Ishikawa (cell line): ENCODE data around the gene C1orf56.

Source experiments
- CEBPB ChIP-seq: IDR thresholded peaks from 2 replicates; pipeline ENCODE4 v1.6.1; 2012
- CREB1 ChIP-seq: IDR thresholded peaks from 2 replicates; pipeline ENCODE4 v1.6.1; 2012; ENCODE audit warnings: low read depth
- EGR1 ChIP-seq: IDR thresholded peaks from 2 replicates; pipeline ENCODE4 v1.6.1; 2012
- EP300 ChIP-seq: IDR thresholded peaks from 2 replicates; pipeline ENCODE4 v1.6.1; 2012; ENCODE audit warnings: borderline replicate concordance
- FOXM1 ChIP-seq: IDR thresholded peaks from 2 replicates; pipeline ENCODE4 v1.6.1; 2012; ENCODE audit warnings: low read depth, borderline replicate concordance
- MAX ChIP-seq: IDR thresholded peaks from 2 replicates; pipeline ENCODE4 v1.6.1; 2012
- NFIC ChIP-seq: IDR thresholded peaks from 2 replicates; pipeline ENCODE4 v1.6.1; 2012
- RAD21 ChIP-seq: IDR thresholded peaks from 2 replicates; pipeline ENCODE4 v1.6.1; 2012; ENCODE audit warnings: low read depth
- TAF1 ChIP-seq: IDR thresholded peaks from 2 replicates; pipeline ENCODE4 v1.6.1; 2012; ENCODE audit warnings: low read depth, mild to moderate bottlenecking
- TCF12 ChIP-seq: IDR thresholded peaks from 2 replicates; pipeline ENCODE4 v1.6.1; 2012; ENCODE audit warnings: low read depth
- TEAD4 ChIP-seq: IDR thresholded peaks from 2 replicates; pipeline ENCODE4 v1.6.1; 2012
- YY1 ChIP-seq: IDR thresholded peaks from 2 replicates; pipeline ENCODE4 v1.6.1; 2012; ENCODE audit warnings: low read depth
- ZBTB7A ChIP-seq: IDR thresholded peaks from 2 replicates; pipeline ENCODE4 v1.6.1; 2012; ENCODE audit warnings: low read depth
- TF ChIP-seq, protein P1 (sequence below): IDR thresholded peaks from 2 replicates; pipeline ENCODE4 v1.6.1; 2012; ENCODE audit warnings: low read depth, mild to moderate bottlenecking
- TF ChIP-seq, protein P2 (sequence below): IDR thresholded peaks from 2 replicates; pipeline ENCODE4 v1.6.1; 2012

C1orf56 gene

DNA sequence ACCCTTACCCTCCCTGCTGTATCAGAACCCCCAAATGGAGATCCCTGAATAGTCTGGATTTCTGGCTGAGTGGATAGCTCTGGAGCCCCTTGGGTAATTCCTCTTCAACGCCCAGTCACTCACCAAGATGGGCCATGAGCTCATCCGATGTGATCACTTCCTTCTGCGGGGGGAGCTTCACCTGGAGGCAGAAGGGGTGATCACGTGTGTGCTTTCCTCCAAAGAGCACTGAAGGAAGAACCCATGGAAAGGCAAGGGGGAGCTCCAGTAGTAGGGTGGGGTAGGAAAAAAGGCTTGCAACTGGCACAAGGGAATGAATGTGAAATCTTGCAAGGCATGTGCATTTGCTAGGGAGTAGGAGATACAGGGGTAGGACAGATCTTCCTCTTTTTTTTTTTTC is 45.9 kb upstream of the C1orf56 start:
- TF ChIP-seq RAD21 (no peak), TCF12 (no peak), YY1 (no peak), CEBPB (no peak), CREB1 (no peak), MAX (no peak), NFIC (no peak), TEAD4 (no peak), TAF1 (no peak), EGR1 (no peak), ZBTB7A (no peak), FOXM1 (no peak)
- TF ChIP-seq, protein P1, sequence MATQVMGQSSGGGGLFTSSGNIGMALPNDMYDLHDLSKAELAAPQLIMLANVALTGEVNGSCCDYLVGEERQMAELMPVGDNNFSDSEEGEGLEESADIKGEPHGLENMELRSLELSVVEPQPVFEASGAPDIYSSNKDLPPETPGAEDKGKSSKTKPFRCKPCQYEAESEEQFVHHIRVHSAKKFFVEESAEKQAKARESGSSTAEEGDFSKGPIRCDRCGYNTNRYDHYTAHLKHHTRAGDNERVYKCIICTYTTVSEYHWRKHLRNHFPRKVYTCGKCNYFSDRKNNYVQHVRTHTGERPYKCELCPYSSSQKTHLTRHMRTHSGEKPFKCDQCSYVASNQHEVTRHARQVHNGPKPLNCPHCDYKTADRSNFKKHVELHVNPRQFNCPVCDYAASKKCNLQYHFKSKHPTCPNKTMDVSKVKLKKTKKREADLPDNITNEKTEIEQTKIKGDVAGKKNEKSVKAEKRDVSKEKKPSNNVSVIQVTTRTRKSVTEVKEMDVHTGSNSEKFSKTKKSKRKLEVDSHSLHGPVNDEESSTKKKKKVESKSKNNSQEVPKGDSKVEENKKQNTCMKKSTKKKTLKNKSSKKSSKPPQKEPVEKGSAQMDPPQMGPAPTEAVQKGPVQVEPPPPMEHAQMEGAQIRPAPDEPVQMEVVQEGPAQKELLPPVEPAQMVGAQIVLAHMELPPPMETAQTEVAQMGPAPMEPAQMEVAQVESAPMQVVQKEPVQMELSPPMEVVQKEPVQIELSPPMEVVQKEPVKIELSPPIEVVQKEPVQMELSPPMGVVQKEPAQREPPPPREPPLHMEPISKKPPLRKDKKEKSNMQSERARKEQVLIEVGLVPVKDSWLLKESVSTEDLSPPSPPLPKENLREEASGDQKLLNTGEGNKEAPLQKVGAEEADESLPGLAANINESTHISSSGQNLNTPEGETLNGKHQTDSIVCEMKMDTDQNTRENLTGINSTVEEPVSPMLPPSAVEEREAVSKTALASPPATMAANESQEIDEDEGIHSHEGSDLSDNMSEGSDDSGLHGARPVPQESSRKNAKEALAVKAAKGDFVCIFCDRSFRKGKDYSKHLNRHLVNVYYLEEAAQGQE = no peak
- TF ChIP-seq, protein P2, sequence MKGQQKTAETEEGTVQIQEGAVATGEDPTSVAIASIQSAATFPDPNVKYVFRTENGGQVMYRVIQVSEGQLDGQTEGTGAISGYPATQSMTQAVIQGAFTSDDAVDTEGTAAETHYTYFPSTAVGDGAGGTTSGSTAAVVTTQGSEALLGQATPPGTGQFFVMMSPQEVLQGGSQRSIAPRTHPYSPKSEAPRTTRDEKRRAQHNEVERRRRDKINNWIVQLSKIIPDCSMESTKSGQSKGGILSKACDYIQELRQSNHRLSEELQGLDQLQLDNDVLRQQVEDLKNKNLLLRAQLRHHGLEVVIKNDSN = no peak

DNA sequence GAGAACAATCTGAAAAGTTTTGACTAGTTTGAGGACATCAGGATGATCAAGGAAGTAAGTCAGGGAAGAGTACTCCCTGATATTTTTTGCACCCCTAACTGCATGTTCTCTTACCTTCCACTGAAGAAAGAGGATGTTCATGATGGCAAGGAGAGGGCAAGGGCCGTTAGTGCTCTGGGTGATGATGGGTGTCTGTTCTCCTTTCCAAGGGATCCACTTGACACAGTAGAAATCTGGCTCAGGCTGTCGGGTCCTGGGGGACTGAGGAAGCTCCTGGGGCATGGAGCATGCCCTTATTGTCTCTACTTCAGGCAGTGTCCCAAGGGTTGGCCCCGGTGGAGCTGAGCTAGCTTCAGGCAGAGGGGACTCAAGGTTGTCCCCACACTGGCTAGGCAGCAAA is 45.5 kb upstream of the C1orf56 start:
- TF ChIP-seq CEBPB (no peak), CREB1 (no peak)

DNA sequence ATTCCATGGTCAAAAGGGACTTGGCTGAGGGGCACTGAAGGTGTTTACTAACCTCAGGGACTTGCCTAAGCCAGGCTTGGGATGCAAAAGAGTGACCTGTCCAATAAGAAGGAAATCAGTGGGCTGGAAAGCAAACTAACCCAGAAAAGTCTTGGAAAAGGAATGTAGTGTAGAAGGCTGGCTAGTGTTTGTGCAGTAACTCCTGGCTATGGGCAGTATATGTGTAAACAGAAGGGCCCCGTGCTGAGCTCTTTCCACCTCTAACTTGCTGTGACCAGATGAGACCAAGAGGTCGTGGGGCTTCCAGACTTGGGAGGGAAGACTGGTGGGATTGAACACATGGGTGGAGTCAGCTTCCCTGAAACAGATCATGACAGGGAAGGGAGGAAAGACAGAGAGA is 44.9 kb upstream of the C1orf56 start:
- TF ChIP-seq TEAD4 (no peak), NFIC (no peak), EGR1 (no peak), MAX (no peak), CREB1 (no peak), TCF12 (no peak), RAD21 (no peak), TAF1 (no peak), ZBTB7A (no peak), CEBPB (no peak), FOXM1 (no peak), EP300 (no peak)
- TF ChIP-seq, protein P2 = no peak
- TF ChIP-seq, protein P1 = no peak

GRCh38 chr1:151003180-151003579 is 44.4 kb upstream of the C1orf56 start:
- TF ChIP-seq EGR1 = no peak
- no peak for TF ChIP-seq MAX
- no peak for TF ChIP-seq TAF1
- no peak for TF ChIP-seq EP300
- no peak for TF ChIP-seq CEBPB
- TF ChIP-seq FOXM1 = no peak
- TF ChIP-seq, protein P2 = no peak
- no peak for TF ChIP-seq NFIC
- TF ChIP-seq CREB1 = no peak
- no peak for TF ChIP-seq ZBTB7A
- no peak for TF ChIP-seq TCF12
- TF ChIP-seq, protein P1 = no peak
- no peak for TF ChIP-seq TEAD4
- no peak for TF ChIP-seq RAD21
- TF ChIP-seq YY1 = no peak
